ENCODE data around the gene EXT2. TPM values are rescaled to one million over a fixed set of nuclear protein-coding genes. Genes with fewer than 3 reads are reported as not detected.

Gene EXT2
- total and polyA plus RNA-seq, 10 of the 15 experiments (the other 5 are each of a cell fraction or from before 2014, with no cell fraction given) = 3.8 to 31.4 (median 17.9) TPM

- TF ChIP-seq ZBTB4 (CRISPR knock-in tag; IDR thresholded peaks at IDR 0.05) (no peak), BACH1 (IDR thresholded peaks at IDR 0.05; ENCODE audit: borderline replicate concordance) (no peak), TCF3 (IDR thresholded peaks at IDR 0.05; ENCODE audit: borderline replicate concordance, insufficient read depth, low read depth, low read length) (no peak), IRF4 (IDR thresholded peaks at IDR 0.05; ENCODE audit: low read depth, low read length) (no peak), ZNF384 (IDR thresholded peaks at IDR 0.05; ENCODE audit: borderline replicate concordance, low read depth, low read length) (no peak), ZZZ3 (IDR thresholded peaks at IDR 0.05; ENCODE audit: control insufficient read depth, insufficient read length, low read depth) (no peak), CBX5 (IDR thresholded peaks at IDR 0.05; ENCODE audit: low read depth) (no peak), MTA3 (IDR thresholded peaks at IDR 0.05; ENCODE audit: borderline replicate concordance, low read length) (no peak), TARDBP (IDR thresholded peaks at IDR 0.05; ENCODE audit: borderline replicate concordance) (no peak), MYB (IDR thresholded peaks at IDR 0.05; ENCODE audit: borderline replicate concordance, low read depth, low read length) (no peak), NFXL1 (IDR thresholded peaks at IDR 0.05; ENCODE audit: borderline replicate concordance) (no peak), IRF3 (IDR thresholded peaks at IDR 0.05) (no peak), NRF1 (conservative IDR thresholded peaks at IDR 0.05; ENCODE audit: low read depth, low read length) (no peak)
Observed at GRCh38 chr11:44212128-44212527, 116.7 kb downstream of the EXT2 start (continued).

All from GM12878 (cell line).